Hepatocyte (in vitro differentiated cells): Measurements from ENCODE around the gene SNX18. TPM values are rescaled to one million over a fixed set of nuclear protein-coding genes. Genes with fewer than 3 reads are reported as not detected.

Source experiments
- DNase-seq: peaks from one replicate; pipeline ENCODE4 v3.0.0-alpha.2; 2016; ENCODE audit warnings: low spot score
- H2AFZ ChIP-seq: fragments of 200-600 bp; sonication (generic); 2 replicates; pipeline ENCODE4 v1.6.0; 2016; ENCODE audit warnings: antibody characterized with exemption, mild to moderate bottlenecking
- H3K27ac ChIP-seq: fragments of 200-600 bp; sonication (generic); 2 replicates; pipeline ENCODE4 v1.5.1; 2016; ENCODE audit warnings: mild to moderate bottlenecking
- H3K27me3 ChIP-seq: fragments of 200-600 bp; sonication (generic); 2 replicates; pipeline ENCODE4 v1.6.1; 2016
- H3K36me3 ChIP-seq: fragments of 200-600 bp; sonication (generic); replicated peaks from 2 replicates; pipeline ENCODE4 v1.5.1; 2016; ENCODE audit warnings: low read depth; ENCODE audit not compliant: insufficient read depth
- H3K4me1 ChIP-seq: fragments of 200-600 bp; sonication (generic); 2 replicates; pipeline ENCODE4 v1.5.1; 2016; ENCODE audit warnings: mild to moderate bottlenecking, moderate library complexity; ENCODE audit not compliant: insufficient read depth
- H3K4me2 ChIP-seq: fragments of 200-600 bp; sonication (generic); 2 replicates; pipeline ENCODE4 v1.6.0; 2016
- H3K4me3 ChIP-seq: fragments of 200-600 bp; sonication (generic); 2 replicates; pipeline ENCODE4 v1.5.1; 2016; ENCODE audit warnings: mild to moderate bottlenecking
- H3K79me2 ChIP-seq: fragments of 200-600 bp; sonication (generic); 2 replicates; pipeline ENCODE4 v1.6.0; 2017; ENCODE audit warnings: mild to moderate bottlenecking
- H3K9me2 ChIP-seq: fragments of 200-600 bp; sonication (generic); replicated peaks from 2 replicates; pipeline ENCODE4 v1.6.0; 2017; ENCODE audit warnings: mild to moderate bottlenecking; ENCODE audit not compliant: insufficient read depth
- H3K9me3 ChIP-seq: fragments of 200-600 bp; sonication (generic); 2 replicates; pipeline ENCODE4 v1.5.1; 2016; ENCODE audit warnings: low read depth, mild to moderate bottlenecking
- H4K20me1 ChIP-seq: fragments of 200-600 bp; sonication (generic); 2 replicates; pipeline ENCODE4 v1.6.0; 2016; ENCODE audit warnings: mild to moderate bottlenecking; ENCODE audit not compliant: insufficient read depth, poor library complexity, severe bottlenecking
- EZH2 ChIP-seq: fragments of 200-600 bp; sonication (generic); IDR thresholded peaks from 2 replicates; pipeline ENCODE4 v1.6.1; 2016; ENCODE audit warnings: antibody characterized with exemption, mild to moderate bottlenecking, borderline replicate concordance
- EZH2phosphoT487 ChIP-seq: fragments of 200-600 bp; sonication (generic); IDR thresholded peaks from one replicate; pipeline ENCODE4 v1.6.1; 2018; ENCODE audit warnings: antibody characterized with exemption, mild to moderate bottlenecking, low read depth, moderate library complexity; ENCODE audit not compliant: unreplicated experiment, severe bottlenecking
- WGBS: methylation state at CpG from one replicate; pipeline ENCODE4 v1.1.6; 2016; ENCODE audit warnings: low lambda C conversion rate; ENCODE audit errors: missing lambda C conversion rate; 5-methylcytosine and 5-hydroxymethylcytosine counted together
- polyA plus RNA-seq: library from polyadenylated mRNA; unstranded; fragments of >200 nt; fragmentation: Nextera tagmentation; extraction: Ambion mirVana; gene quantifications from 2 replicates; pipeline ENCODE4 v1.2.1, GENCODE V29; 2016
- total RNA-seq: library from RNA; depleted of rRNA; stranded (reverse); fragments of >200 nt; gene quantifications from 2 replicates; pipeline ENCODE4 v1.2.3, GENCODE V29; 2014
- TF ChIP-seq, protein P1 (sequence below): fragments of 200-600 bp; sonication (generic); IDR thresholded peaks from 2 replicates; pipeline ENCODE4 v1.5.1; 2016; ENCODE audit warnings: antibody characterized with exemption, mild to moderate bottlenecking; ENCODE audit not compliant: poor library complexity

SNX18 gene
- total and polyA plus RNA-seq, 2 experiments from 2014 or later = 6.5 to 33.0 TPM

DNA sequence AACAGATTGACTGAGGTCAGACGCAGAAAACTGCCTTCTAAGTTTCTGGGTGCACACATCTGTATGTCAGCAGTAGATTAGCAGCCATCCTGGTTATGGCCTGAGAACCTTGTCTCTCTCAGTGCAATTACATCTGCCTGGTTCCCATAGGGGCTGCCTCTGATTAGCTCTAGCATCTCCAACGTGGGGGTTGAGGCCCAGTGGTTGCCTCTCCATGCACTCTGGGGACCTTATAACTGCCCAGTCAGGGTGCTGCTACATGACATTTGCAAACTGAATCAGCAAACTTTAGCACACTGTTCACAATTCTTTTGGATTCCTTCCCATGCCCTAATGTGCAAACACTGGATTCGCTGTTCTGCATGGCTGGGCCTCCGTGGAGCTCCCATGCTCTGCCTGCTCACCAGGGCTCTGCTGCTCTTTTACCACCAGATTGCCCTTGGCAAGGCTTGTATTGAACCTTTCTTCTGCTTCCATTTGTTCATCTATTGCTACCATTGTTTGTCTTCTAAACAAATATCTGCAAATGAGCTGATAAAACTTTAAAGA is 36.2 kb downstream of the SNX18 start:
- no peak overlapping the region for H2AFZ ChIP-seq
- no peaks in the 10 kb centered on the region for H3K9me2 ChIP-seq
- DNase-seq = no peak
- H3K4me3 ChIP-seq = no peak overlapping the region
- no peak for TF ChIP-seq EZH2phosphoT487
- TF ChIP-seq, protein P1, sequence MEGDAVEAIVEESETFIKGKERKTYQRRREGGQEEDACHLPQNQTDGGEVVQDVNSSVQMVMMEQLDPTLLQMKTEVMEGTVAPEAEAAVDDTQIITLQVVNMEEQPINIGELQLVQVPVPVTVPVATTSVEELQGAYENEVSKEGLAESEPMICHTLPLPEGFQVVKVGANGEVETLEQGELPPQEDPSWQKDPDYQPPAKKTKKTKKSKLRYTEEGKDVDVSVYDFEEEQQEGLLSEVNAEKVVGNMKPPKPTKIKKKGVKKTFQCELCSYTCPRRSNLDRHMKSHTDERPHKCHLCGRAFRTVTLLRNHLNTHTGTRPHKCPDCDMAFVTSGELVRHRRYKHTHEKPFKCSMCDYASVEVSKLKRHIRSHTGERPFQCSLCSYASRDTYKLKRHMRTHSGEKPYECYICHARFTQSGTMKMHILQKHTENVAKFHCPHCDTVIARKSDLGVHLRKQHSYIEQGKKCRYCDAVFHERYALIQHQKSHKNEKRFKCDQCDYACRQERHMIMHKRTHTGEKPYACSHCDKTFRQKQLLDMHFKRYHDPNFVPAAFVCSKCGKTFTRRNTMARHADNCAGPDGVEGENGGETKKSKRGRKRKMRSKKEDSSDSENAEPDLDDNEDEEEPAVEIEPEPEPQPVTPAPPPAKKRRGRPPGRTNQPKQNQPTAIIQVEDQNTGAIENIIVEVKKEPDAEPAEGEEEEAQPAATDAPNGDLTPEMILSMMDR = no peak
- no peak for TF ChIP-seq EZH2
- H3K79me2 ChIP-seq = no peaks in the 10 kb centered on the region
- H3K9me3 ChIP-seq = no peaks in the 10 kb centered on the region
- WGBS = 86% methylated on average over 4 of the region's 4 CpGs
- H3K27ac ChIP-seq = no peak overlapping the region
- H3K4me2 ChIP-seq = no peak overlapping the region
- H3K27me3 ChIP-seq = no peaks in the 10 kb centered on the region
- H4K20me1 ChIP-seq = no peaks in the 10 kb centered on the region
- no peaks in the 10 kb centered on the region for H3K36me3 ChIP-seq
- no peaks in the 10 kb centered on the region for H3K4me1 ChIP-seq

DNA sequence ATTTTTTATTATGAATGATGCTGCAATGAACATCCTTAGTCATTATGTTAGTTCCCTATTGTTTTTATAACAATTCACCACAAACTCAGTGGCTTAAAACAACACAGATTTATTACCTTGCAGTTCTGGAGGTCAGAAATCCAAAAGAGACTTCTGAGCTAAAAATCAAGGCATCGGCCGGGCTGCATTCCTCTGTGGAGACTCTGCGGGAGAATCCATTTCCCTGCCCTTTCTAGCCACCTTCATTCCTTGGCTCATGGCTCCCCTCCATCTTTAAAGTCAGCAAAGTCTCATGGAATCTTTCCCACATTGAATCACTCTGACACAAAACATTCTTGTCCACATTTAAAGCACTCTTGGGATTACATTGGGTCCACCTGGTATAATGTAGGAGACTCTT is 38.6 kb downstream of the SNX18 start:
- H3K9me2 ChIP-seq = no peaks in the 10 kb centered on the region
- H2AFZ ChIP-seq = no peak overlapping the region
- no peaks in the 10 kb centered on the region for H3K27me3 ChIP-seq
- no peaks in the 10 kb centered on the region for H3K4me1 ChIP-seq
- DNase-seq = no peak
- no peaks in the 10 kb centered on the region for H4K20me1 ChIP-seq
- no peak overlapping the region for H3K4me3 ChIP-seq
- H3K9me3 ChIP-seq = no peaks in the 10 kb centered on the region
- H3K27ac ChIP-seq = no peak overlapping the region
- H3K36me3 ChIP-seq = no peaks in the 10 kb centered on the region
- no peak for TF ChIP-seq EZH2
- TF ChIP-seq, protein P1 = no peak
- TF ChIP-seq EZH2phosphoT487 = no peak
- H3K4me2 ChIP-seq = no peak overlapping the region
- WGBS = 79% methylated on average over 3 of the region's 3 CpGs
- H3K79me2 ChIP-seq = no peaks in the 10 kb centered on the region

DNA sequence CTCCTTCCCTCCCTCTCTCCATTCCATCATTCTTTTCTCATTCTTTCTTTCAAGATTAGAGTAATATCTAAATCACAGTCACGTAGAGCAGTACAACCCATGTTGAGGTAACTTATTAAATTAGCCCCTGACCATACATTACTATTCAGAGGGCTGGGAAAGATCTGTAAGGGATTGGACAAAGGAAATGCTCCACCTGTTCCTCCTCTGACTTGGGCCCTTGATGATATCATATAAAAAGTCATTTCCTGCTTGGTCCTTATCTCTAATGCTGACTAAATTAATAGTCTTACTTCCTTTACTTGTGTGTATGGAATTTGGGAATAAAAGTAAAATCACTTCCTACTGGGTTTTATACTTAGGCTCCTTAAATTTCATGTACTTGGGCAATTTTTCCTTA is 40.8 kb downstream of the SNX18 start:
- no peaks in the 10 kb centered on the region for H3K79me2 ChIP-seq
- H3K27ac ChIP-seq = no peak overlapping the region
- TF ChIP-seq EZH2phosphoT487 (no peak), EZH2 (no peak)
- TF ChIP-seq, protein P1 = no peak
- H3K9me3 ChIP-seq = no peaks in the 10 kb centered on the region
- H3K4me1 ChIP-seq = no peaks in the 10 kb centered on the region
- H3K4me2 ChIP-seq = no peak overlapping the region
- H2AFZ ChIP-seq = no peak overlapping the region
- no peaks in the 10 kb centered on the region for H4K20me1 ChIP-seq
- H3K27me3 ChIP-seq = no peaks in the 10 kb centered on the region
- DNase-seq = no peak
- WGBS = 97% methylated on average over 1 of the region's 1 CpG
- no peaks in the 10 kb centered on the region for H3K36me3 ChIP-seq
- no peak overlapping the region for H3K4me3 ChIP-seq
- H3K9me2 ChIP-seq = no peaks in the 10 kb centered on the region

DNA sequence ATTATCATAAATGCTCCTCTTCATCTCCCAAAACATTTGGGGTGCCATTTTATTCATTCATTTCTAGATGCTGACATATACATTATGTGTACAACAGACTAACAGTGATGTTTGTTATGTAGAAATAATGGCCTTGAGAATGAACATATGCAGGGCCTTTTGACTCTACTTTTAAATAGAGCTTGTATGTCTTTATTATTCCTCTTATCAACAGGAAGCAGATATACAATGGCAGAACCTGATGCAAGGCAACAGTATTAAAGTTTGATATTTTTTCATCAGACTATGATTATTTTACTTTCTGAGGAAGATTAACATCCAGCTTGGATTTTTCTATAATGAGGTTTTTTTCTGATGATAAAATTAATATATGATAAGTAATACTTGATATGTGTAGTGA is 44.1 kb downstream of the SNX18 start:
- no peaks in the 10 kb centered on the region for H4K20me1 ChIP-seq
- no peaks in the 10 kb centered on the region for H3K9me3 ChIP-seq
- no peaks in the 10 kb centered on the region for H3K36me3 ChIP-seq
- no peak for DNase-seq
- no peak for TF ChIP-seq EZH2phosphoT487
- no peak for TF ChIP-seq EZH2
- TF ChIP-seq, protein P1 = no peak
- H3K4me1 ChIP-seq = no peaks in the 10 kb centered on the region
- H3K4me3 ChIP-seq = no peak overlapping the region
- H3K4me2 ChIP-seq = no peak overlapping the region
- no peak overlapping the region for H3K27ac ChIP-seq
- H2AFZ ChIP-seq = no peak overlapping the region
- H3K79me2 ChIP-seq = no peaks in the 10 kb centered on the region
- H3K27me3 ChIP-seq = no peaks in the 10 kb centered on the region
- no peaks in the 10 kb centered on the region for H3K9me2 ChIP-seq
